GM06990 (cell line): ENCODE results near the gene FERMT2.

Source experiments
- DNase-seq: peaks from one replicate; pipeline ENCODE4 v3.0.0-alpha.2; 2011; ENCODE audit not compliant: insufficient read length; ENCODE audit errors: extremely low read depth
- H3K27me3 ChIP-seq: replicated peaks from 2 replicates; pipeline ENCODE4 v1.6.0; 2011; ENCODE audit warnings: low read length; ENCODE audit not compliant: control insufficient read depth, insufficient read depth
- H3K36me3 ChIP-seq: 2 replicates; pipeline ENCODE4 v1.5.1; 2011; ENCODE audit warnings: low read length; ENCODE audit not compliant: control insufficient read depth, insufficient read depth
- H3K4me3 ChIP-seq: replicated peaks from 2 replicates; pipeline ENCODE4 v1.5.1; 2011; ENCODE audit warnings: low read depth, mild to moderate bottlenecking, control low read depth, low read length
- CTCF ChIP-seq: IDR thresholded peaks from 2 replicates; pipeline ENCODE4 v1.5.1; 2011; ENCODE audit warnings: low read length, control low read depth, mild to moderate bottlenecking, inconsistent platforms; ENCODE audit not compliant: insufficient read depth, poor library complexity, severe bottlenecking

The FERMT2 gene

GRCh38 chr14:52883658-52884057 lies 67.2 kb downstream of the FERMT2 start:
- TF ChIP-seq CTCF = no peak
- H3K27me3 ChIP-seq = no peaks in the 10 kb centered on the region
- H3K36me3 ChIP-seq = no peaks in the 10 kb centered on the region
- H3K4me3 ChIP-seq = no peak overlapping the region
- DNase-seq = no peak

DNA sequence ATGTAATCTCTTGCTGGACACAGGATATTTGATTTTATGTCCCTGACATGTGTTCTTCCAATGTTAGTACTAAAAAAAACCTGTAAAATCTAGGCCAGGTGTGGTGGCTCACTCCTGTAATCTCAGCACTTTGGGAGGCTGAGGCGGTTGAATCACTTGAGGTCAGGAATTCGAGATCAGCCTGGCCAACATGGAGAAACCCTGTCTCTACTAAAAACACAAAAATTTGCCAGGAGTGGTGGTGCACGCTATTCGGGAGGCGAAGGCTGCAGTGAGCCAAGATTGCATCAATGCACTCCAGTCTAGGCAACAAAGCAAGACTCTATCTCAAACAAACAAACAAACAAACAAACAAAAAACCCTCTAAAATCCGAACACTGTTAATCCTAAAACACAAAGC lies 68.0 kb downstream of the FERMT2 start:
- Histone ChIP-seq H3K4me3 (no peak overlapping the region), H3K27me3 (no peaks in the 10 kb centered on the region), H3K36me3 (no peaks in the 10 kb centered on the region)
- TF ChIP-seq CTCF = no peak
- DNase-seq = no peak

DNA sequence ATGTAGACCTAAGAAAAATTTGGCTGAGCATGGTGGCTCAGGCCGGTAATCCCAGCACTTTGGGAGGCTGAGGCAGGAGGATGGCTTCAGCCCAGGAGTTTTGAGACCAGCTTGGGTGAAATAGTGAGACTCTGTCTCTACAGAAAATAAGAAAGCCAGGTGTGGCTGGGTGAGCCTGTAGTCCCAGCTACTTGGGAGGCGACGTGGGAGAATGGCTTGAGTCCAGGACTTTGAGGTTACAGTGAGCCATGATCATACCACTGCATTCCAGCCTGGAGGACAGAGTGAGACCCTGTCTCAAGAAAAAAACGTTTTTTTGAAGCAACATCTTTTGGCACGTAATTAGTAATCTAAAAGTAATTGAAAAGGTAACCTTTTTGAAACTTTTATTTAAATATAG lies 70.9 kb downstream of the FERMT2 start:
- no peak for TF ChIP-seq CTCF
- DNase-seq = no peak
- Histone ChIP-seq H3K27me3 (no peaks in the 10 kb centered on the region), H3K4me3 (no peak overlapping the region), H3K36me3 (no peaks in the 10 kb centered on the region)

- Histone ChIP-seq H3K36me3 (no peaks in the 10 kb centered on the region), H3K27me3 (no peaks in the 10 kb centered on the region), H3K4me3 (no peak overlapping the region)
- no peak for DNase-seq
- TF ChIP-seq CTCF = no peak
Observed at GRCh38 chr14:52878946-52879345, 71.9 kb downstream of the FERMT2 start.

DNA sequence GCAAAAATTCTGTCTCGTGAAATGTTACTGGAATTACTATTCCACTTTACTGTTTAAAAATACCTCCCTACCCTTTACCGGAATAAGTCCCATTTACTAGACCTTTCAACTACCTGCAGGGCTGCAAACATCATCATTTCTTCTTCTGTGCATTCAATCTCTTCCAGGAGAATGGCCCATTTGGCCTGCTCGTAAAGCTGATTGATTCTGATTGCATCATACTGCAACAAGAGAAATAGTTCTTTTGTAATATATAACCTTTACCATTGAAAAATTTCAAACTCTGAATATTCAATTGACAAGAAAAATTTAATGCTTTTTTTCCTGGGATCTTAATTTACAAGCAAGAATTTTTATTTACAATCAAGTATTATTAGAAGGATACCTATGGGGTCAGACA lies 72.4 kb downstream of the FERMT2 start:
- no peak for TF ChIP-seq CTCF
- Histone ChIP-seq H3K27me3 (no peaks in the 10 kb centered on the region), H3K36me3 (no peaks in the 10 kb centered on the region), H3K4me3 (no peak overlapping the region)
- DNase-seq = no peak

GRCh38 chr14:52877628-52878027 lies 73.2 kb downstream of the FERMT2 start:
- DNase-seq = no peak
- Histone ChIP-seq H3K27me3 (no peaks in the 10 kb centered on the region), H3K4me3 (no peak overlapping the region), H3K36me3 (no peaks in the 10 kb centered on the region)
- no peak for TF ChIP-seq CTCF
